HG02571 (cell line): ENCODE data around the gene LHFPL2.
"Not testable (repeated sequence)": the region's sequence is repeated elsewhere in the genome, so short reads cannot be mapped to it uniquely, and the experiment has no call there.

Experiments
- ATAC-seq: cut with Tn5 transposase; IDR thresholded peaks from one replicate; pipeline ENCODE4 v1.9.1; 2021; ENCODE audit warnings: mild to moderate bottlenecking, moderate library complexity; ENCODE audit not compliant: unreplicated experiment

LHFPL2 gene

GRCh38 chr5:78482948-78483347 is 165.6 kb downstream of the LHFPL2 start:
- no peak for ATAC-seq

DNA sequence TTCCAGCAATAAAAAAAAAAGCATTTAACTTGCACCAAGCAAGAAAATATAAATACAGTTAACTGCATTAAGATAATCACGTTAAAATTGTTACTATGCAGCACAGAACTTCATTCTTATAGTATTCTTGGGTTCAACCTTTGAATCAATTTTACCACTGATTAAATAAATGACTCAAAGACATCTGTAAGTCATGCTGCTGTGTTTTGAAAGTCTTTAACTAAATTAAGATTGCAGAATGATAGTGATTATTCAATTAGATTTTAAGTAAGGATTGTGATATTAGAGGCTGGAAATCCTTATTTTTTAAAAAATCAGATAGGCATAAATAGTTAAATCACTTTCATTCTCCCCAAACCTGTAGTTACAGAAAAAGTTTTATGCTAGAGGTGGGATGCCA is 171.8 kb downstream of the LHFPL2 start:
- ATAC-seq, result no peak

DNA sequence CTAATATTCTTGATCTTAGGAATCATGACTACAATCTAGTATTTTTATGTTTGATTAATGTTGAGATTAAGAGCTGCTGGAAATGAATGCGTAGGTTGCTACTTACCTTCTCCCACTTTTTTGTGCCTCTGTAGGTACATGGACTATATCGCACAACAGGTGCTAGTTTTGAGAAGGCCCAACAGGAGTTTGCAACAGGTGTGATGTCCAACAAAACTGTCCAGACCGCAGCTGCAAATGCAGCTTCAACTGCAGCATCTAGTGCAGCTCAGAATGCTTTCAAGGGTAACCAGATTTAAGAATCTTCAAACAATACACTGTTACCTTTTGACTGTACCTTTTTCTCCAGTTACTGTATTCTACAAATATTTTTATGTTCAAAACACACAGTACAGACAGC is 173.2 kb downstream of the LHFPL2 start:
- ATAC-seq, result no peak

DNA sequence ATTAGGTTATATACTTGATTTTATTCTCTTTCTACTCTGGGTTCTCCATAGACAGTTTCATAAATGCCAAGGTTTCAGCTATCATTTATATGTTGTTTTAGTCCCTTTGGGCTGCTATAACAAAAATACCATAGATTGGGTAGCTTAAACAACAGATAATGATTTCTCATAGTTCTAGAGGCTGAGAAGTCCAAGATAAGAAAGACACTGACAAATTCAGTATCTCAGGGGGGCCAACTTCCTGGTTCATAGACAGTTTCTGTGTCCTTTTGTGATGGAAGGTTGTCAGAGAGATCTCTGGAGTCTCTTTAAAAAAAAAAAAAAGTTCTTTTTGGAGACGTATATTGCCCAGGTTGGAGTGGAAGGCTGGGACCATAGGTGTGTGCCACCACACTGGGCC is 174.8 kb downstream of the LHFPL2 start:
- no peak for ATAC-seq

GRCh38 chr5:78472469-78473106 is 176.0 kb downstream of the LHFPL2 start:
- ATAC-seq, result no peak

DNA sequence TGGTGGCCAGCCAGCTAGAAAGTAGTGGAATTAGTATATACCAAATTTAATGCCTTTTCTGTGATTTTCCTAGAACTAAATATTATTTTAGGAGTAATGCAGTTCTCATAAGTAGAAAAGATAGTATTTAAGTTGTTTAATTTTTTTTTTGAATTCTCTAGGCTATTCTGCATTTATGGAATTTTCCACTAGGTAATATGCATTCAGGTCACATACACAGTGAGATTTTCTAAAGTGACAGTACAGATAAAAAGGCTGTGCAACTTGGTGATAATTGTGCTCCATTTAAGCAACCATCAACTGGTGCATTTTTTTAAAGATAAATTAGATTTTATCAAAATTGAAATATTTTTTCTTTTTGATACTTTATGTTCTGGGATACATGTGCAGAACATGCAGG is 176.7 kb downstream of the LHFPL2 start:
- no peak for ATAC-seq

GRCh38 chr5:78467752-78468357 is 180.7 kb downstream of the LHFPL2 start:
- ATAC-seq, result no peak

GRCh38 chr5:78467140-78467539 is 181.4 kb downstream of the LHFPL2 start:
- ATAC-seq, result no peak

GRCh38 chr5:78458843-78459242 is 189.7 kb downstream of the LHFPL2 start:
- ATAC-seq, result no peak

DNA sequence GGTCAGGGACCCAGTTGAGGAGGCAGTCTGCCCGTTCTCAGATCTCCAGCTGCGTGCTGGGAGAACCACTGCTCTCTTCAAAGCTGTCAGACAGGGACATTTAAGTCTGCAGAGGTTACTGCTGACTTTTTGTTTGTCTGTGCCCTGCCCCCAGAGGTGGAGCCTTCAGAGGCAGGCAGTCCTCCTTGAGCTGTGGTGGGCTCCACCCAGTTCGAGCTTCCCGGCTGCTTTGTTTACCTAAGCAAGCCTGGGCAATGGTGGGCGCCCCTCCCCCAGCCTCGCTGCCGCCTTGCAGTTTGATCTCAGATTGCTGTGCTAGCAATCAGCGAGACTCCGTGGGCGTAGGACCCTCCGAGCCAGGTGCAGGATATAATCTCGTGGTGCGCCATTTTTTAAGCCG is 191.1 kb downstream of the LHFPL2 start:
- not testable (repeated sequence) for ATAC-seq

GRCh38 chr5:78449103-78449502 is 199.5 kb downstream of the LHFPL2 start:
- ATAC-seq, result no peak

DNA sequence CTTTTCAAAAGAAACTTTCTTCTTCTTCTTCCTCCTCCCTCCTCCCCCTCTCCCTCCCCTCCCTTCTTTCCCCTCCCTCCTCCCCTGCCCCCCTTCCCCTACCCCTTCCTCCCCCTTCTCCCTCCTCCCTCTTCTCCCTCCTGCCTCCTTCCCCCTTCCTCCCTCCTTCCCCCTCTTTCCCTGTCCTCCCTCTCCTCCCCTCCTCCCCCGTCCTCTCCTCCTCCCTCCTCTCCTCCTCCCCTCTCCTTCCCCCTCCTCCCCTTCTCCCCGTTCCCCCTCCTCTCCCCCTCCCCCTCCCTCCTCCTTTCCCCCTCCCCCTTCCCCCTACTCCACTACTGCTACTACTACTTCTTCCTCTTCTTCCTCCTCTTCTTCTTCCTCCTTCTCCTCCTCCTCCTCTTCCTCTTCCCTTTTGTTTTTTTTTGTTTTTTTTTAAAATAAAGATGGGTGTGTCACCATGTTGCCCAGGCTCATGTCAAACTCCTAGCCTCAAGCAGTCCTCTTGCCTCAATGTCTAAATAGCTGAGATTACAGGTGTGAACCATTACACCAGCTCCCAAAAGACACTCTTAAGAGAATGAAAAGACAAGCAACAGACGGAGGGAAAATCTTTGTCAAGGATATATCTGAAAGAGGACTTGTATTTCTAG is 200.7 kb downstream of the LHFPL2 start:
- ATAC-seq, result no peak
